Measurements from ENCODE around the gene C1orf74.

The C1orf74 gene

DNA sequence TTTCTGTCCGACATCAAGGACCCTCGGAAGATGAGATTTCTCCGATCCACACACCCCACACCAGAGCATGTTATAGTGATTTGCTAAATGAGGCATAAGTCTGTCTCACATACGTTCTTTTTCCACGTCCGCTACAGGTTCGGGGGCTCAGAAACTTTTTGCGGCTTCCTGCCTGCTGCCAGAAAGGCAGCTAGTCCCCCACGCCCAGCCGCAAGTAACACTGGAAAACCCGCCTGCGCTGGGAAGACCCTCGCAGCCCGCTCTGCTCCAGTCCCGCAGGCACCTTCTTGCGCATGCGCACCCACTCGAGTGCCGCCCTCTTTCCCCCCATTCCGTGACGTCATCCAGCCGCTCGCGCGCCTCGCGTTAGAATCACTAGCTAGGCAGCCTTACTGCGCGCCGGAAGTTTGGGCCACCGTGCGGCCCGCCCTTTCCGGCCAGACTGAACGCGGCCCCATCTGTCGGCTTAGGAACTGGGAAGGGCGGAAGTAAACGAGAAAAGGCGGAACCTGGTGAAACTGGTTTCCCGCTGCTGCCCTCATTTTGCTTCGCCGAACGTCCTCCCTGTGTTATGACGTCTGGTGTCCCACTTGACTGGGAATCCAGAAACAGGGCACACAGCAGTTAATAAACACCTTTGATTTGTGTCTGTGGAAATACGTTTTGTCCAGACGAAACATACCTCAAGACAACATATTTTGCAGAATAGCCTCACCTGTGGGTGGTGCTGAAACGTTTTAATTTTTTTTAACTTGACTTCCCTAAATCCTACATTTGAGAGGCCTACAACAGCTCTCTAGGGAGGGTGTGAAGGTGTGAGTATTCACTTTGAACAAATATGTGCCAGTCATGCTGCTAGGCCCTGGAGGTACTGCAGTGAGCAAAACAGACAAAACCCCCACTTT lies at the start of gene C1orf74:
C1orf74 (minus strand) TSS at position 295 of the 905 bp plus-strand sequence. CDS start 925 bp downstream, outside the sequence.
- in situ Hi-C loops (cut with MboI; ENCODE audit: low sequenced_read_pairs), result no loop called here

DNA sequence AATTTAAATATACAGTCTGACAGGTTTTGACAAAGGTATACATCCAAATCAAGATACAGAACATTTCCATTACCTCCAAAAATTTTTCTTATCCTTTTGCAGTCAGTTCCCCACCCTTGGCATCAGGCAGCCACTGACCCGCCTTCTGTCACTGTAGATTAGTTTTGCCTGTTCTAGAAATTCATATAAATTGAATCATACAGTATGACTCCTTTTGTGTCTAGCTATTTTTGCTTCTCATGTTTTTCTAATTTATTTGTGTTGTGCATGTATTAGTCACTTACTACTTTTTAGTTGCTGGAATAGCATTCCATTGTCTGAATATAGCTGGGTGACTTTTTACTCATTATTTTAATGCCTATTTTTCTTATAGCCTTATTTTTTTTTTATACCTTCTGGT lies 47.3 kb upstream of the C1orf74 start:
- in situ Hi-C loops (cut with MboI; ENCODE audit: low sequenced_read_pairs), result no loop called here

DNA sequence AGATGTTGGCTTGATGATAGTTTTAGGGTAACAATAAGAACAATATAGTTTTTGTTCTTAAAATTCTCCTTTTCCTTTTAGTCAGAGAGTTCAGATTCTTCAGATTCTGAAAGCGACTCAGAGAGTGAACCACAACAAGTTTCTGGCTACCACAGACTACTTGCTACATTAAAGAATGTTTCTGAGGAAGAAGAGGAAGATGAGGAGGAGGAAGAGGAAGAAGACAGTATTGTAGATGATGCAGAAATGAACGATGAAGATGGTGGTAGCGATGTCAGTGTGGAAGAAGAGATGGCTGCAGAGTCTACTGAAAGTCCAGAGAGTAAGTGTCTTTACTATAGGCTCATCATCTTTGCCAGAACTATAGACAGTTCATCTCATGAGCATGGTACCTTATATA lies 46.4 kb upstream of the C1orf74 start:
- in situ Hi-C loops (cut with MboI; ENCODE audit: low sequenced_read_pairs), result no loop called here

DNA sequence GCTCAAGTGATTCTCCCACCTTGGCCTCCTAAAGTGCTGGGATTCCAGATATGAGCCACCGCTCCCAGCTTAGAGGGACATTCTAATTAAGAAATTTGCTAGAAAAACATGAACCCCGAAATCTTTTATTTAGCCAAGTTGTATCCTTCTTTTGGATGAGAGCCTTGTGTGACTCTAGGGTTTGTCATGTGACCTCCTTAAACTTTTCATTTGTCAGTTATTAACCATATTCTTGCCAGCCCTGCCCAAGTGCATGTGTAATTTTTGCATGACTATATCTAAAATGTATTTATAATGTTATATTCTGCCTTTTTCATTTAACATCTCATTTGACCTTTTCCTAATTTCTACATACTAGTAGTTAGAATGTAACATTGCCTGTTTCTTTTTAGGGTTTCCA lies 45.4 kb upstream of the C1orf74 start:
- in situ Hi-C loops (cut with MboI; ENCODE audit: low sequenced_read_pairs), result no loop called here

GRCh38 chr1:209827384-209828262 lies 43.3 kb upstream of the C1orf74 start, which contains the start of gene UTP25:
UTP25 (plus strand) TSS chr1:209827972; CDS start chr1:209828064, 92 bp downstream.
- in situ Hi-C loops (cut with MboI; ENCODE audit: low sequenced_read_pairs), result no loop called here

GRCh38 chr1:209825591-209826434 lies 41.5 kb upstream of the C1orf74 start:
- in situ Hi-C loops (cut with MboI; ENCODE audit: low sequenced_read_pairs), result no loop called here

- in situ Hi-C loops (cut with MboI; ENCODE audit: low sequenced_read_pairs), result no loop called here
Measured at GRCh38 chr1:209823143-209824041, 39.0 kb upstream of the C1orf74 start.

- in situ Hi-C loops (cut with MboI; ENCODE audit: low sequenced_read_pairs), result no loop called here
Measured at GRCh38 chr1:209822706-209823105, 38.3 kb upstream of the C1orf74 start.

- in situ Hi-C loops (cut with MboI; ENCODE audit: low sequenced_read_pairs), result no loop called here
Measured at GRCh38 chr1:209820986-209821385, 36.6 kb upstream of the C1orf74 start.

GRCh38 chr1:209819058-209819457 lies 34.7 kb upstream of the C1orf74 start:
- in situ Hi-C loops (cut with MboI; ENCODE audit: low sequenced_read_pairs), result no loop called here

- in situ Hi-C loops (cut with MboI; ENCODE audit: low sequenced_read_pairs), result no loop called here
Measured at GRCh38 chr1:209817691-209818090, 33.3 kb upstream of the C1orf74 start.

- in situ Hi-C loops (cut with MboI; ENCODE audit: low sequenced_read_pairs), result no loop called here
Measured at GRCh38 chr1:209816923-209817322, 32.6 kb upstream of the C1orf74 start.

DNA sequence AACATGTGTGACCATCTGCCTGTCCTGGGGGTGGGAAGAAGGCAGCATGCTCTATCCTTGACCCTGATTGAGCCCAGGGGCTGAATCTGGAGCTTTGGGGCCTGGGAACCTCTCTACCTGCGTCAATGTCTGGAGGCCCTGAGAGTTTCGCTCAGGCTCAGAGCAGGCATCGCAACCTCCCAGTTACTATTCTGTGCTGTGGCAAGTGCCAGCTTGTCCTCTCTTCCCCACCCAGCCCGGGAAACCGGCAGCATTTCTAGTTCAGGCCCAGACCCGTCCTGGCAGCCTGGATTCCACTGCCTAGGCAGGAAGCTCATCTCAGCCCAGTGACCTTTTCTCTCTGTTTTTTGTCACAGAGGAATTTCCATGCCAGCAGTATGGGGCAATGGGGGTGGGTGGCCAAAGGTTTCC lies 31.6 kb upstream of the C1orf74 start:
- in situ Hi-C loops (cut with MboI; ENCODE audit: low sequenced_read_pairs), result no loop called here

DNA sequence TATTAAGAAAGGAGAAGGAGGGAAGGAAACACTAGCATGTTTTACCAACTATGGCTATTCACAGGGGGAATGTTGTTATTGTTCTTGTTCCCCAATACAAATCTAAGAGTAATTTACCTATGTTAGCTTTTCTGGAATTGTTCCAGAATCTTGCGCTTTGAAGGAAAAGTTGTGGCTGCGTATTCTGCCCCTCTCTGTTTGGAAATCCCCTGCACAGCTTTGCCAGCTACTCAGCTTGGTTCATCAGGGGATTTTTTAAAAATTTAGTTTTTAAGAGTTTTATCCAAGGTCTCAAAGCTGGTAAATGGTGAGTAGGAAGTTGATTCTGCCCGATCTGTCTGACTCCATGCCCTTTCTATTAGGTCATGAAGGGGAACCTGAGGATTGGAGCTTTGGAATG lies 31.1 kb upstream of the C1orf74 start:
- in situ Hi-C loops (cut with MboI; ENCODE audit: low sequenced_read_pairs), result no loop called here

- in situ Hi-C loops (cut with MboI; ENCODE audit: low sequenced_read_pairs), result no loop called here
Measured at GRCh38 chr1:209813902-209814301, 29.5 kb upstream of the C1orf74 start.

DNA sequence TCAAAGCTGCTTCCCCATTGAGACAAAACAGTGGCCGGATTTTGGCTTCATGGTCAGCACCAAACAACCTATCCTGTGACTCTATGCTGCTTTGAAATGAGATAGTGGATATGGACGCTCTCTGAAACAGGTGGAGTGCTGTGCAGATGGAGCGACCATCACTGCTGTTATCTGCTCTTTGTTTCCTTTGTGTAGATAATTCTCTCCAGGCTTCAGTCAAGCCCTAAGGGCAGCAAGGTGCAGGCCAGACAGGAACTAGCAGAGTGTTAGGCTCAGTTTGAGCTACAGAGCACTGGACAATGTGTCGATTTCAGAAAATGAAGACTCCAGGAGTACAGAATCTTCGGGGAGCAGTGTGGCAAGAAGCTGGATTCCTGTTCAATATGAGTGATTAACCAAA lies 26.4 kb upstream of the C1orf74 start:
- in situ Hi-C loops (cut with MboI; ENCODE audit: low sequenced_read_pairs), result no loop called here

DNA sequence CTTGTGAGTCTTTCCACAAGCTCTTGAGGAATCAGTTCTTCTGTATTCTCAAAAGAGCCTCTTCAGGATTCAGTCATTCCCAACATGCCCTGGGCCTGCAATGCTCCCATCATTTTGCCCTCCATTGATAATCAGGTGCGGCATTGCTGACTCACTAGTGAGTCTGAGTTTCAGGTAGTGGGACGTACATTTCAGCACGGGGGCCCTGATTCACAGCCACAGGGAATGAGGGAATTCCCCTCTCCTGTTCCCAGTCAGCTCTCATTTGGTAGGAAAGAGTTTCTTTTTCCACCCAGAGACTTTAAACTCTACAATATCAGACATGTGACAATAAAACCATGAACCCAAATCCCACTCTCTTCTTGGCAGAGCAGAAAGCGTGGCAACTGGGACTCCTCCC lies 25.3 kb upstream of the C1orf74 start:
- in situ Hi-C loops (cut with MboI; ENCODE audit: low sequenced_read_pairs), result no loop called here

DNA sequence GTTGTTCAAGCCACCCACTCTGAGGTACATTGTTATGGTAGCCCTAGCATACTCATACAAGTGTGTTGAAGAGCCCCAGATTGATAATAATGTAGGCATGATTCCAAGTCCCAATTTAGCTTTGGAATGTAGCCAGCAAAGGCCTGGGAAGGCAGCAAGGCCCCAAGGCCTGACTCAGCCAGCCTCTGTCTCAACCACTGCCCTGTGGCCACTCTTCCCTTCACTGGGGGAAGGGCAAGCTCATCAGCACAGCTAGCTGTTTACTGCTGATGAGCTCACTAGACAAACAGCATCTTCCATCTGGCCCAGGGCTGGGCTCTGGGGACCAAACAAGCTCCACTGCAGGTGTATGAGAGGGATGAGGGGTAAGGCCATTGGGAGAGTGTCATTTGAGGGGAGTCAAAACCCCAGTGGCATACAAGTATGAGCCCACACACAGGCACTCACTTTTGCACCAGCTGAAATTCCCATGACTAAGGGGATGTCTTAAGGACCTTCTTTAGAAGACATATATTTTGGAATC lies 23.8 kb upstream of the C1orf74 start:
- in situ Hi-C loops (cut with MboI; ENCODE audit: low sequenced_read_pairs), result no loop called here

DNA sequence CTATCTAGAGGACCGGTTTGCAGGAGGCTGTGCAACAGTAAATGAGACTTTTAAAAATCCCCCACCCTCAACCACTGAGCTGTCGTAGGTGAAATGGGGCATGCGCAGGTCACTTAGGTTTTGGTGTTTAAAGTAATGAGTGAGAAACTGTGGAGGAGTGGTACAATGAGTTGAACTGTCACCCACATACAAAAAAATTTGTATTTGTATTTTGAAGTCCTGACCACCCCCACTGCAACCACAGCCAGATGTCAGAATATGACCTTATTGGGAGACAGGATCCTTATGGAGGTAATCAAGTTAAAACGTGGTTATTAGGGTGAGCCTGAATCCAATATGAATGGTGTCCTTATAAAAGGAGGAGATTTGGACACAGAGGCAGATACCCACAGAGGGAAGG lies 23.1 kb upstream of the C1orf74 start:
- in situ Hi-C loops (cut with MboI; ENCODE audit: low sequenced_read_pairs), result no loop called here

Measured in hTERT RPE-1 (cell line).